Activated naive CD4-positive, alpha-beta T cell treated with anti-CD3 and anti-CD28 coated beads for 36 hours (primary cell): ENCODE measurements around the gene SPNS2. TPM values are rescaled to one million over a fixed set of nuclear protein-coding genes. Genes with fewer than 3 reads are reported as not detected.

Experiments used
- CTCF ChIA-PET: fragments of 350-600 bp; sonication (Branson Sonifier 250); formaldehyde crosslinking; loops from one replicate; lab custom pipeline; 2021; ENCODE audit warnings: antibody characterized with exemption; lab: Charles Lee
- DNase-seq: peaks from one replicate; pipeline ENCODE4 v3.0.0-alpha.2; 2020
- H3K27ac Mint-ChIP-seq: one replicate; pipeline ENCODE4 v1.8.0; 2021; ENCODE audit warnings: mild to moderate bottlenecking, mixed read lengths
- H3K27me3 Mint-ChIP-seq: one replicate; pipeline ENCODE4 v1.8.0; 2021; ENCODE audit warnings: low read depth, mixed read lengths
- H3K36me3 Mint-ChIP-seq: one replicate; pipeline ENCODE4 v1.8.0; 2021; ENCODE audit warnings: low read depth, mixed read lengths
- H3K4me1 Mint-ChIP-seq: one replicate; pipeline ENCODE4 v1.8.0; 2021; ENCODE audit warnings: low read depth, mixed read lengths
- H3K4me3 Mint-ChIP-seq: one replicate; pipeline ENCODE4 v1.8.0; 2021; ENCODE audit warnings: mild to moderate bottlenecking, moderate library complexity, mixed read lengths
- H3K9me3 Mint-ChIP-seq: one replicate; pipeline ENCODE4 v1.8.0; 2021; ENCODE audit warnings: mixed read lengths
- intact Hi-C: fragments of 100-400 bp; cut with micrococcal nuclease; formaldehyde crosslinking; loops from one replicate; pipeline ENCODE4 v1.15.1; 2023
- total RNA-seq, 2 experiments: library from RNA; stranded (reverse); gene quantifications; one replicate each; pipeline ENCODE4 v1.2.3, GENCODE V29; 2021

SPNS2 gene
- total RNA-seq, 2 experiments from 2014 or later, result 0.45 to 1.1 TPM

GRCh38 chr17:4540224-4540651 is 41.6 kb downstream of the SPNS2 start:
- intact Hi-C loops, result loop anchor here (2.0 kb wide), 1 partner anchor 119 kb away; no protein-coding TSS in a partner anchor
- Mint-ChIP-seq H3K4me1 (no peaks in the 10 kb centered on the region), H3K4me3 (no peak overlapping the region), H3K27ac (no peak overlapping the region), H3K36me3 (peaks cover 8% of the 10 kb centered on the region), H3K27me3 (no peaks in the 10 kb centered on the region), H3K9me3 (no peaks in the 10 kb centered on the region)
- DNase-seq, result no peak
- CTCF ChIA-PET, result interaction anchor here (1.3 kb wide), 1 partner anchor 11 kb away, joined by 3 read pairs; no protein-coding TSS in a partner anchor

GRCh38 chr17:4540687-4541327 is 42.1 kb downstream of the SPNS2 start:
- Mint-ChIP-seq H3K36me3 (peaks cover 8% of the 10 kb centered on the region), H3K27me3 (no peaks in the 10 kb centered on the region), H3K4me1 (no peaks in the 10 kb centered on the region), H3K4me3 (no peak overlapping the region), H3K9me3 (no peaks in the 10 kb centered on the region), H3K27ac (no peak overlapping the region)
- intact Hi-C loops, result loop anchor here (2.0 kb wide), 1 partner anchor 120 kb away; no protein-coding TSS in a partner anchor
- CTCF ChIA-PET, result interaction anchor here (1.3 kb wide), 1 partner anchor 10 kb away, joined by 3 read pairs; no protein-coding TSS in a partner anchor
- no peak for DNase-seq

GRCh38 chr17:4541328-4542002 is 42.8 kb downstream of the SPNS2 start:
- no peak overlapping the region for H3K27ac Mint-ChIP-seq
- H3K9me3 Mint-ChIP-seq, result no peaks in the 10 kb centered on the region
- CTCF ChIA-PET, result interaction anchor here (1.3 kb wide), 1 partner anchor 9 kb away, joined by 3 read pairs; no protein-coding TSS in a partner anchor
- H3K4me3 Mint-ChIP-seq, result no peak overlapping the region
- no peaks in the 10 kb centered on the region for H3K4me1 Mint-ChIP-seq
- no peaks in the 10 kb centered on the region for H3K27me3 Mint-ChIP-seq
- intact Hi-C loops, result loop anchor here (2.0 kb wide), 1 partner anchor 121 kb away; no protein-coding TSS in a partner anchor
- no peak for DNase-seq
- H3K36me3 Mint-ChIP-seq, result peaks cover 8% of the 10 kb centered on the region

GRCh38 chr17:4542003-4542725 is 43.5 kb downstream of the SPNS2 start:
- DNase-seq, result no peak
- CTCF ChIA-PET, result no interaction called here
- H3K9me3 Mint-ChIP-seq, result no peaks in the 10 kb centered on the region
- no peak overlapping the region for H3K4me3 Mint-ChIP-seq
- H3K36me3 Mint-ChIP-seq, result peaks cover 13% of the 10 kb centered on the region
- H3K27me3 Mint-ChIP-seq, result no peaks in the 10 kb centered on the region
- H3K27ac Mint-ChIP-seq, result no peak overlapping the region
- intact Hi-C loops, result no loop called here
- H3K4me1 Mint-ChIP-seq, result no peaks in the 10 kb centered on the region

- DNase-seq, result no peak
- intact Hi-C loops, result no loop called here
- Mint-ChIP-seq H3K36me3 (peaks cover 16% of the 10 kb centered on the region), H3K27me3 (no peaks in the 10 kb centered on the region), H3K4me1 (no peaks in the 10 kb centered on the region), H3K4me3 (no peak overlapping the region), H3K27ac (no peak overlapping the region), H3K9me3 (no peaks in the 10 kb centered on the region)
- CTCF ChIA-PET, result no interaction called here
These were observed 44.1 kb downstream of the SPNS2 start for GRCh38 chr17:4542726-4543191.

- CTCF ChIA-PET, result interaction anchor here (0.5 kb wide), 1 partner anchor 9 kb away, joined by 4 read pairs; no protein-coding TSS in a partner anchor
- DNase-seq, result no peak
These were observed 44.9 kb downstream of the SPNS2 start for GRCh38 chr17:4543557-4544026.

GRCh38 chr17:4544135-4544950 is 45.7 kb downstream of the SPNS2 start:
- peaks cover 17% of the 10 kb centered on the region for H3K36me3 Mint-ChIP-seq
- H3K27me3 Mint-ChIP-seq, result no peaks in the 10 kb centered on the region
- H3K4me1 Mint-ChIP-seq, result no peaks in the 10 kb centered on the region
- H3K27ac Mint-ChIP-seq, result no peak overlapping the region
- CTCF ChIA-PET, result no interaction called here
- no peak overlapping the region for H3K4me3 Mint-ChIP-seq
- no peak for DNase-seq
- no peaks in the 10 kb centered on the region for H3K9me3 Mint-ChIP-seq
- intact Hi-C loops, result no loop called here

More at GRCh38 chr17:4543557-4544026, 44.9 kb downstream of the SPNS2 start:
- Mint-ChIP-seq H3K36me3 (peaks cover 17% of the 10 kb centered on the region), H3K27me3 (no peaks in the 10 kb centered on the region), H3K27ac (no peak overlapping the region), H3K9me3 (no peaks in the 10 kb centered on the region), H3K4me3 (no peak overlapping the region), H3K4me1 (no peaks in the 10 kb centered on the region)
- intact Hi-C loops, result no loop called here

GRCh38 chr17:4544951-4545216 is 46.2 kb downstream of the SPNS2 start:
- Mint-ChIP-seq H3K27me3 (no peaks in the 10 kb centered on the region), H3K27ac (no peak overlapping the region), H3K4me1 (no peaks in the 10 kb centered on the region), H3K4me3 (no peak overlapping the region), H3K36me3 (peaks cover 19% of the 10 kb centered on the region), H3K9me3 (no peaks in the 10 kb centered on the region)
- DNase-seq, result no peak
- intact Hi-C loops, result no loop called here
- CTCF ChIA-PET, result no interaction called here

- no peak for DNase-seq
- Mint-ChIP-seq H3K4me3 (no peak overlapping the region), H3K27me3 (no peaks in the 10 kb centered on the region), H3K9me3 (no peaks in the 10 kb centered on the region), H3K4me1 (no peaks in the 10 kb centered on the region), H3K36me3 (peaks cover 21% of the 10 kb centered on the region), H3K27ac (no peak overlapping the region)
- CTCF ChIA-PET, result no interaction called here
- intact Hi-C loops, result no loop called here
These were observed 46.7 kb downstream of the SPNS2 start for GRCh38 chr17:4545217-4545951.

GRCh38 chr17:4547118-4547906 is 48.6 kb downstream of the SPNS2 start:
- H3K27me3 Mint-ChIP-seq, result no peaks in the 10 kb centered on the region
- no peak for DNase-seq
- peaks cover 3% of the 10 kb centered on the region for H3K4me1 Mint-ChIP-seq
- CTCF ChIA-PET, result no interaction called here
- no peaks in the 10 kb centered on the region for H3K9me3 Mint-ChIP-seq
- no peak overlapping the region for H3K27ac Mint-ChIP-seq
- peaks cover 34% of the 10 kb centered on the region for H3K36me3 Mint-ChIP-seq
- intact Hi-C loops, result no loop called here
- H3K4me3 Mint-ChIP-seq, result no peak overlapping the region

GRCh38 chr17:4548061-4548461 is 49.4 kb downstream of the SPNS2 start:
- H3K27me3 Mint-ChIP-seq, result no peaks in the 10 kb centered on the region

More at GRCh38 chr17:4548061-4548461, 49.4 kb downstream of the SPNS2 start:
- no peak overlapping the region for H3K27ac Mint-ChIP-seq
- CTCF ChIA-PET, result interaction anchor here (2.1 kb wide), 1 partner anchor 19 kb away, joined by 8 read pairs; no protein-coding TSS in a partner anchor
- intact Hi-C loops, result no loop called here
- no peaks in the 10 kb centered on the region for H3K9me3 Mint-ChIP-seq
- no peak for DNase-seq
- no peak overlapping the region for H3K4me3 Mint-ChIP-seq
- H3K36me3 Mint-ChIP-seq, result peaks cover 34% of the 10 kb centered on the region
- peaks cover 3% of the 10 kb centered on the region for H3K4me1 Mint-ChIP-seq
